ENCODE results near the gene AP1S3. TPM values are rescaled to one million over a fixed set of nuclear protein-coding genes. Genes with fewer than 3 reads are reported as not detected.

Gene AP1S3
- total RNA-seq, 1 experiment from 2014 or later, result 66.3 TPM

DNA sequence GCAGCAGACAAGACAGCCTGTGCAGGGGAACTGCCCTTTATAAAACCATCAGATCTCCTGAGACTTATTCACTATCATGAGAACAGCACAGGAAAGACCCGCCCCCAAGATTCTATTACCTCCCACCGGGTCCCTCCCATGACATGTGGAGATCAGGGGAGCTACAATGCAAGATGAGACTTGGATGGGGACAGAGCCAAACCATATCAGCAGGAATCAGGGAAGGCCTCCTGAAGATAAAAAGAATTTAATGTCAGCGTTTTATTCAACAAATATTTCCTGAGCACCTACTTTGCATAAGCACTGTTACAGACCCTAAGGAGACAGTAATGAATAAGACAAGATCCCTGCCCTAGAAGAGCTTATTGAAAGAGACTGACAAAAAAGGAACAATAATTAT, 105.0 kb downstream of the AP1S3 start:
- intact Hi-C loops (cut with micrococcal nuclease; ENCODE audit: unreplicated experiment) (no loop called here), in situ Hi-C loops (cut with HindIII; ENCODE audit: low pct_unique_long_range_greater_than_20kb, low sequenced_read_pairs) (no loop called here)
- TF ChIP-seq, protein P1, sequence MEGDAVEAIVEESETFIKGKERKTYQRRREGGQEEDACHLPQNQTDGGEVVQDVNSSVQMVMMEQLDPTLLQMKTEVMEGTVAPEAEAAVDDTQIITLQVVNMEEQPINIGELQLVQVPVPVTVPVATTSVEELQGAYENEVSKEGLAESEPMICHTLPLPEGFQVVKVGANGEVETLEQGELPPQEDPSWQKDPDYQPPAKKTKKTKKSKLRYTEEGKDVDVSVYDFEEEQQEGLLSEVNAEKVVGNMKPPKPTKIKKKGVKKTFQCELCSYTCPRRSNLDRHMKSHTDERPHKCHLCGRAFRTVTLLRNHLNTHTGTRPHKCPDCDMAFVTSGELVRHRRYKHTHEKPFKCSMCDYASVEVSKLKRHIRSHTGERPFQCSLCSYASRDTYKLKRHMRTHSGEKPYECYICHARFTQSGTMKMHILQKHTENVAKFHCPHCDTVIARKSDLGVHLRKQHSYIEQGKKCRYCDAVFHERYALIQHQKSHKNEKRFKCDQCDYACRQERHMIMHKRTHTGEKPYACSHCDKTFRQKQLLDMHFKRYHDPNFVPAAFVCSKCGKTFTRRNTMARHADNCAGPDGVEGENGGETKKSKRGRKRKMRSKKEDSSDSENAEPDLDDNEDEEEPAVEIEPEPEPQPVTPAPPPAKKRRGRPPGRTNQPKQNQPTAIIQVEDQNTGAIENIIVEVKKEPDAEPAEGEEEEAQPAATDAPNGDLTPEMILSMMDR (IDR thresholded peaks at IDR 0.05), result no peak
- TF ChIP-seq POLR2AphosphoS5 (IDR thresholded peaks at IDR 0.05; ENCODE audit: low read depth, low read length) (no peak), SIN3A (IDR thresholded peaks at IDR 0.05; ENCODE audit: borderline replicate concordance, insufficient read depth, low read depth, low read length) (no peak), TCF7L2 (IDR thresholded peaks at IDR 0.05; ENCODE audit: low read depth, low read length) (no peak)
- TF ChIP-seq, protein P2, sequence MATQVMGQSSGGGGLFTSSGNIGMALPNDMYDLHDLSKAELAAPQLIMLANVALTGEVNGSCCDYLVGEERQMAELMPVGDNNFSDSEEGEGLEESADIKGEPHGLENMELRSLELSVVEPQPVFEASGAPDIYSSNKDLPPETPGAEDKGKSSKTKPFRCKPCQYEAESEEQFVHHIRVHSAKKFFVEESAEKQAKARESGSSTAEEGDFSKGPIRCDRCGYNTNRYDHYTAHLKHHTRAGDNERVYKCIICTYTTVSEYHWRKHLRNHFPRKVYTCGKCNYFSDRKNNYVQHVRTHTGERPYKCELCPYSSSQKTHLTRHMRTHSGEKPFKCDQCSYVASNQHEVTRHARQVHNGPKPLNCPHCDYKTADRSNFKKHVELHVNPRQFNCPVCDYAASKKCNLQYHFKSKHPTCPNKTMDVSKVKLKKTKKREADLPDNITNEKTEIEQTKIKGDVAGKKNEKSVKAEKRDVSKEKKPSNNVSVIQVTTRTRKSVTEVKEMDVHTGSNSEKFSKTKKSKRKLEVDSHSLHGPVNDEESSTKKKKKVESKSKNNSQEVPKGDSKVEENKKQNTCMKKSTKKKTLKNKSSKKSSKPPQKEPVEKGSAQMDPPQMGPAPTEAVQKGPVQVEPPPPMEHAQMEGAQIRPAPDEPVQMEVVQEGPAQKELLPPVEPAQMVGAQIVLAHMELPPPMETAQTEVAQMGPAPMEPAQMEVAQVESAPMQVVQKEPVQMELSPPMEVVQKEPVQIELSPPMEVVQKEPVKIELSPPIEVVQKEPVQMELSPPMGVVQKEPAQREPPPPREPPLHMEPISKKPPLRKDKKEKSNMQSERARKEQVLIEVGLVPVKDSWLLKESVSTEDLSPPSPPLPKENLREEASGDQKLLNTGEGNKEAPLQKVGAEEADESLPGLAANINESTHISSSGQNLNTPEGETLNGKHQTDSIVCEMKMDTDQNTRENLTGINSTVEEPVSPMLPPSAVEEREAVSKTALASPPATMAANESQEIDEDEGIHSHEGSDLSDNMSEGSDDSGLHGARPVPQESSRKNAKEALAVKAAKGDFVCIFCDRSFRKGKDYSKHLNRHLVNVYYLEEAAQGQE (IDR thresholded peaks at IDR 0.05; ENCODE audit: insufficient read depth in 1 of 2, low read depth in 2 of 2, low read length in 1 of 2), result no peak
- Histone ChIP-seq H3K27ac (ENCODE audit: low read length) (no peak overlapping the region), H3K36me3 (ENCODE audit: control insufficient read depth, insufficient read depth, low read length) (no peaks in the 10 kb centered on the region), H3K27me3 (ENCODE audit: control insufficient read depth, insufficient read depth, low read length) (no peaks in the 10 kb centered on the region), H3K9me3 (ENCODE audit: control insufficient read depth, insufficient read depth, low read depth, low read length) (no peaks in the 10 kb centered on the region; the same call in 1 of the 2 replicates), H3K4me3 (ENCODE audit: low read depth in 2 of 2, low read length in 2 of 2) (no peak overlapping the region), H3K4me1 (ENCODE audit: control insufficient read depth, insufficient read depth, low read length) (0 out of 2 replicates have a peak, but pooled peaks cover 3% of the 10 kb centered on the region)
- CTCF ChIA-PET, result no interaction called here
- BruUV-seq (replicated peaks), result no TSS peak
- DNase-seq (ENCODE audit: low read depth, low spot score) (no peak), ATAC-seq (no peak)
- POLR2A ChIA-PET, result no interaction called here

DNA sequence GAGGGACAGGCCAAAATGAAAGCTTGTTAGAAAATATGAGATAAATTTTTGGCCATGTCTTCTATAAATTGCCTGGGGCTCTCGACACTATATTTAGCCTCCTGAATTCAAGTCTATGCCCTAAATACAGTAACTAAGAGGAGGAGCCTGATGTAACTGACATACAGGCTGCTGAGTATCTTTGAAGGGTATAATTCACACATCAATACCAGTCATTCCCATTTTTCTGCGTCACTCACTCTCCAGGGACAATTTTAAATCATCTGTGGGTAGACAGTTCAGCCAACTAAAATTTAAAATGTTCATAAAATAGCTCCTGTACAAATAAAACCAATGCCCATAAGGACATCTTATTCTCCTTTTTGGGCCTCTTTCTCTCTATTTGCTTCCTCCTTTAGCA, 105.9 kb downstream of the AP1S3 start:
- DNase-seq (ENCODE audit: low read depth, low spot score), result no peak
- Histone ChIP-seq H3K4me3 (ENCODE audit: low read depth in 2 of 2, low read length in 2 of 2) (no peak overlapping the region), H3K9me3 (ENCODE audit: control insufficient read depth, insufficient read depth, low read depth, low read length) (no peaks in the 10 kb centered on the region; the same call in 1 of the 2 replicates), H3K36me3 (ENCODE audit: control insufficient read depth, insufficient read depth, low read length) (no peaks in the 10 kb centered on the region), H3K4me1 (ENCODE audit: control insufficient read depth, insufficient read depth, low read length) (0 out of 2 replicates have a peak, but pooled peaks cover 5% of the 10 kb centered on the region), H3K27me3 (ENCODE audit: control insufficient read depth, insufficient read depth, low read length) (no peaks in the 10 kb centered on the region), H3K27ac (ENCODE audit: low read length) (no peak overlapping the region)
- intact Hi-C loops (cut with micrococcal nuclease; ENCODE audit: unreplicated experiment) (no loop called here), in situ Hi-C loops (cut with HindIII; ENCODE audit: low pct_unique_long_range_greater_than_20kb, low sequenced_read_pairs) (no loop called here)
- no TSS peak for BruUV-seq (replicated peaks)
- CTCF ChIA-PET, result no interaction called here
- ATAC-seq, result no peak
- POLR2A ChIA-PET, result no interaction called here
- TF ChIP-seq TCF7L2 (IDR thresholded peaks at IDR 0.05; ENCODE audit: low read depth, low read length) (no peak), SIN3A (IDR thresholded peaks at IDR 0.05; ENCODE audit: borderline replicate concordance, insufficient read depth, low read depth, low read length) (no peak)
- TF ChIP-seq, protein P2 (IDR thresholded peaks at IDR 0.05; ENCODE audit: insufficient read depth in 1 of 2, low read depth in 2 of 2, low read length in 1 of 2), result no peak
